Left renal cortex interstitium (tissue), 4 donors: ENCODE results near the gene NRL. TPM values are rescaled to one million over a fixed set of nuclear protein-coding genes. Genes with fewer than 3 reads are reported as not detected.

Experiments
- DNase-seq, 4 donors: peaks; one replicate each; pipeline ENCODE4 v3.0.0-alpha.2; 2013; ENCODE audit warnings: low read depth in 4 of 4, low spot score in 2 of 4, missing footprints in 1 of 4
- polyA plus RNA-seq, 4 donors: library from polyadenylated mRNA; unstranded; fragments of 120-200 nt; gene quantifications; one replicate each; pipeline ENCODE4 v1.2.1, GENCODE V29; 2013; ENCODE audit not compliant: insufficient read length in 4 of 4

Gene NRL
- polyA plus RNA-seq, 4 donors = 2.2 to 5.2 (median 3.0) TPM

DNA sequence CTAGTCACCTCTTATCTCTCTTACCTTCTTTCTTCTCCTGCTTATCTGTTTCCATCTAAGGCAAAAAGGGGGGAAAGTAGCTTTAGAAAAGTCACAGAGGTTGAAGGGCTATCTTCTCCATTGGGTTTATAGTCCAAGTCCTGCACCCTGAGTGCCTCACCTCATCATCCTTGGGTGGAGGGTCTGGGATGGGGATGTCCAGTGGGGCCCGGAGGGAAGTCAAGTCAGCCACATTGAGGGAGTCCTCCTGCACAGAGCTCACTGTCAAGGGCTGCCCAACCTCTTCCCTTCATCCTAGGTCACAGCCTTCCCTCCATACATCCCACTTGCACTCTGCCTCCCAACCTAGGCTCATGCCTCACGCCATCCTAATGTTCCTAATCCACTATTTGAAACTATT, 30.5 kb upstream of the NRL start:
- no peak for DNase-seq

DNA sequence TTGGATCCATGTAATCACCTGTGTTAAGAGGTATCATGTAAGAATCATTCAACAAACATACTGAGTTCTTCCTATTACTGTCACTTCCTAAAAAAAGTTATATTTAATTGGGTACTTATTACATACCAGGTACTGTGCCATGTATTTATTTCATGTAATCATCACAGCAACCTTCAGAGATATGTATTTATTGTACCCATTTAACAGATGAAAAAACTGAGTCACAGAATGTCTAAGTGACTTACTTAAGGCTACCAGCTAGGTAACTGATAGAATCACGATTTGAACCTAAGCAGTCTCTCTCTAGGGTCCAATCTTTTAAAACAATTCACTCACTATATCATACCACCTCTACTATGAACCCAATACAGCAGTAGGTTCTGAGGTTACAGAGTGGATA, 29.7 kb upstream of the NRL start:
- no peak for DNase-seq

DNA sequence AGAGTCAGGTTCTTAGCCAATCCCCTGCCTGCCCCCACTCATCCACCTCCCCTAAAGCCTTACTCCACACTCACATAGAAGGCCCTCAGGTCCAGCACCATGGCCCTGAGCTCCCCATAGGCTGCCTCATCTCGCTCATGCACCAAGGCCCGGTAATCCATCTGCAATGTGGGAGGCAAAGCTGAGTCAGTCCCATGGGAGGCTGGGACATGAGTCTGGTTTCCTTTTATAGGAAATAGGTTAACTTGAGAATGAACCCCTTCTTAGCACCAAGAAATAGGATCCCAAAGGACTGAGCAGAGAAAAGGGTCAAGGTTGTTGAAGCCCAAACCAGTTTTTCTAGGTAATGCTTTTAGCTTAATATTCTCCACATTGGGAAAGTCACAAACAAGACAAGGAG, 28.8 kb upstream of the NRL start:
- DNase-seq = no peak

DNA sequence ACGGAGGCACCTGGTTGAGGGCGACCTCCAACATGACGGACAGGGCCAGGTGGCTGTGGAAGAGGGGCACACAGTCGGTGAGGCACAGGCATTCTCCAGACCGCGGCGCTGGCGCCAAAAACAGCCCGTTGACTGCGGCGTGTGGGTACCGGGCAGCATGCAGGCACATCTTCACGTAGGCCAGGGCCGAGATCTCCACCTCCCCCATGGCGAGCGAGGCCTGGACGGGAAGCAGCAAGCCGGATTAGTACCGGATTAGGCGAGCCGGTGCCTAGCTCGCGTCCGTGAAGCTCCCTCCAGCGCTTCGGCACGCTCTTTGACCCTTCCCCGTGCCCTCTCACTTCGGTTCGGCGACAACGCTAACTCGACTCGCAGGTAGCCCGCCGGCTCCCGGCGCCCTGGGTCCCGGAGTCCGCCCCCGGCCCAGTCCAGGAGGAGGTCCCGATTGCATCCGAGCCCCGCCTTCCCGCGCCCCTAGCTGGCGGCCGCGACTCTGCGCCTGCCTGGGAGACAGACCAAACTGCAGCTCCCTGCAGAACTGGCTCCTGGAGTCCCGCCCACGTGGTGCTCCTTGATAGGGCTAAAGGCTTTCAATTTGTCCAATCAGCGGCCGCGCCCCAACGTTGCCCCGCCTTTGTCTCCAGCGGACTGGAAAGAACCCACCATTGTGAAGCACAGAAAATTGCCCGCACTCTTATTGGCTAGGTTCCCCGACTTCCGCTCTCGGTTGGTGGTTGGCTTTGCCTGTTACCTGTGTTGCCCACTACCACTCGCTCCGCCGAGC, 26.5 kb upstream of the NRL start, which contains the start of gene EMC9:
TSS of gene EMC9 (minus strand) at position 495 of the 784 bp plus-strand sequence. CDS start at position 208, 287 bp downstream.
- peak; percentile 98 to 100 (median 99) for DNase-seq

DNA sequence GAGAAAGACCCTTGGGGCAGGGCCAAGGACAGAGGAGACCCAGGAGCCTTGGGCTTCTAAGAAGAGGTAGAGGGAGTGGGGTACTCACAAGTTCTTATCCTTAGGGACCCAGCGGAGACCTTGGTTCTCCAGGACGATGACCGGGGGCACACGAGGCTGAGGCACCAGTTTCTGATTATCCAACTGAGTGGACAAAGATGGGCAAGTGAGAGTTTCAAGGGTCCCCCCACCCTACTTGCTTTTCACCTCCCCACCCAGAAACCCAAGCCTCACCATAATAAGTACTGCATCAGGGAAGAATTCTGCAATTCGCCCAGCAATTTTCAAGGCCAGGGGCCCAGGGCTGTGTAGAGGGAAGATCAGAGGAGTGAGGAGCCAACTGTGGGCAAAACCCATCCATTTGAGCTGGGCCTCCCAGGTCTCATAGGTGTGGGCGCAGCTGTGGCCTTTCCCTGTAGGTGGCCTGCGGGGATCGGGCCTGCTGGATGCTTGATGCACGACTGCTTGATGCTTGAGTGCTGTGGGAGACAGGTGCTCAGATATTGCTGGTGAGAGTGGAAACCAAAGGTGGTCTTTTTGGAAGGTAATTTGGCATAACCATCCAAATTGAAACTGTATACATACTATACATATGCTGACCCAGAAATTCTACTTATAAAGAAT, 24.7 kb upstream of the NRL start:
- DNase-seq = no peak

DNA sequence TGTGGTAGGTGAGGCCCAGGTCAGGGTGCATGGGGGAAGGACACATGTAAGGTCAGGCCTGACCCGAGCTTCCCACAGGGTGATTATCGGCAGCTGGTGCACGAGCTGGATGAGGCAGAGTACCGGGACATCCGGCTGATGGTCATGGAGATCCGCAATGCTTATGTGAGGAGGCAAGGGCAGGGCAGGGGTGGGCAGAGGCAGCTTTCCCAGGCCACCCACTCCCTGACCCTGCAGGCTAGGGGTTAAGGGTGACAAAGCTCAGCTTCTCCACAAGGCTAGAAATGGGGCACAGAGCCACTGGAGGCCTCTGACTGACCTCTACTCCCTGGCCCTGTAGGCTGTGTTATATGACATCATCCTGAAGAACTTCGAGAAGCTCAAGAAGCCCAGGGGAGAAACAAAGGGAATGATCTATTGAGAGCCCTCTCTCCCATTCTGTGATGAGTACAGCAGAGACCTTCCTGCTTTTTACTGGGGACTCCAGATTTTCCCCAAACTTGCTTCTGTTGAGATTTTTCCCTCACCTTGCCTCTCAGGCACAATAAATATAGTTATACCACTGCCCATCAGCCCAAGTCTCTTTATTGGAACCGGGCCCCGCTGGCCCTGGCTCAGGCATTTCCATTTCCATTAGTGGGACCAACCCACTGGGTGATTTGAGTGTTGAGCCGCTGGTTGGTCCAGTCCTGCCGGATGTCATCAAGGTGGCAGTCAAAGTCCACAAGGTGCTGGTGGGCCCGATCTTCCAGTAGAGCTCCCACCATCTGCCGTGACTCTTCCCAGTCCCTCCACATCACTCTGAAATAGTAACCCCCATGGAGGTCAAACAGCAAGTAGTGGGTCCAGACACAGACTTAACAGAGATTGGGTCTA, 23.9 kb upstream of the NRL start:
- DNase-seq = no peak

DNA sequence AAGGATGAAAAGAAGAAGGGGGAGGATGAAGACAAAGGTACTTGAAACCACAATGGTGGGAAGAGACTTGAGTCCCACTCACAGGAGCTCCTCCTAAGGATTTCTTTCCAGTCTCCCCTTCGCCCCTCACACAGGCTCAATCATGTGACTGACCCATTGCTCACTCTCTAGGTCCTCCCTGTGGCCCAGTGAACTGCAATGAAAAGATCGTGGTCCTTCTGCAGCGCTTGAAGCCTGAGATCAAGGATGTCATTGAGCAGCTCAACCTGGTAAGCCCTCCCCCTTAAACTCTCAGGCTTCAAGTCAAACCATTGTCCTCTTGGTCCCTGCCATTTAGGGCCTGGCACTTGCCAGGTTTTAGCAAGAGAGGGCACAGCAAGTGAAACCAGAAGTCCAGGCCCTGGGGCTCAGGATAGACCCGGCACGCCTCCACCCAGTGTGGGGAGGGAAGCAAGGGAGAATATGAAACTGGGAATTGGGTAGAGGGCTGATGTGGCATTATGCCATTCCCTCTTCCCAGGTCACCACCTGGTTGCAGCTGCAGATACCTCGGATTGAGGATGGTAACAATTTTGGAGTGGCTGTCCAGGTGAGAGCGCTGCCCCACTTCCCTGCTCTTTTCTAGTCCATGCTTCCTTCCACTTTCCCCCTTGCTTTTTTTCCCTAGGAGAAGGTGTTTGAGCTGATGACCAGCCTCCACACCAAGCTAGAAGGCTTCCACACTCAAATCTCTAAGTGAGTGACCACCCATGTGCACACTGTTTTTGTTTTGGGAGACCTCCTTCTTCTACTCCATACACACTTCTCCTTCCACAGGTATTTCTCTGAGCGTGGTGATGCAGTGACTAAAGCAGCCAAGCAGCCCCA, 23.0 kb upstream of the NRL start:
- DNase-seq = no peak

DNA sequence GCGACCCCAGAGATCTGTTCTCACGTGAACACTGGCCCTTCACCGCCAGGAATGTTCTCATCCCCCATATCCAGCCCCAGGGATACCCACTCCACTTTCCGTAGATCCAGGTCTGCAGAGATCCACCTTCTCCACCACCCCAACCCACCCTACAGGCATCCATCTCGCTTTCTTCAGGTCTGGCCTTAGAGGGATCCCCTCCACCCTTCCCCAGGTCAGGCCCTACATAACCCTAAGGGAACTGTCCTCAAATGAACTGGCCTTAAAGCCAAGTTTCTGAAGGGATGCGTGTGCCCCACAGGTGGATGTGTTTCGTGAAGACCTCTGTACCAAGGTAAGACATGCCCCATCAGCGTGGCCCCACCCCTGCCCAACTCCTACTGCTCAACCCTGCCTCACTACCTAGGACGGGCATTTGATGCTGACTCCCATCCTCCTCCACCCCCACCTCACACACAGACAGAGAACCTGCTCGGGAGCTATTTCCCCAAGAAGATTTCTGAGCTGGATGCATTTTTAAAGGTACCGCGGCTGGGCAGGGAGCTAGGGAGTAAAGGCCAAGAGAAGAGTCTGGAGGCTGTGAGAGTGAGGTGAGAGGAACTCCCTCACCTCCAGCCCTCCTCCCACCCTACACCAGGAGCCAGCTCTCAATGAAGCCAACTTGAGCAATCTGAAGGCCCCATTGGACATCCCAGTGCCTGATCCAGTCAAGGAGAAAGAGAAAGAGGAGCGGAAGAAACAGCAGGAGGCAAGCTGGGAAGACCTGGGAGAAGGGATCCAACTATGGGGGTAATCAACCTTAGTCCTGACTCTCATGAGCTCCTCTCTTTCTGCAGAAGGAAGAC, 22.2 kb upstream of the NRL start:
- DNase-seq = no peak

DNA sequence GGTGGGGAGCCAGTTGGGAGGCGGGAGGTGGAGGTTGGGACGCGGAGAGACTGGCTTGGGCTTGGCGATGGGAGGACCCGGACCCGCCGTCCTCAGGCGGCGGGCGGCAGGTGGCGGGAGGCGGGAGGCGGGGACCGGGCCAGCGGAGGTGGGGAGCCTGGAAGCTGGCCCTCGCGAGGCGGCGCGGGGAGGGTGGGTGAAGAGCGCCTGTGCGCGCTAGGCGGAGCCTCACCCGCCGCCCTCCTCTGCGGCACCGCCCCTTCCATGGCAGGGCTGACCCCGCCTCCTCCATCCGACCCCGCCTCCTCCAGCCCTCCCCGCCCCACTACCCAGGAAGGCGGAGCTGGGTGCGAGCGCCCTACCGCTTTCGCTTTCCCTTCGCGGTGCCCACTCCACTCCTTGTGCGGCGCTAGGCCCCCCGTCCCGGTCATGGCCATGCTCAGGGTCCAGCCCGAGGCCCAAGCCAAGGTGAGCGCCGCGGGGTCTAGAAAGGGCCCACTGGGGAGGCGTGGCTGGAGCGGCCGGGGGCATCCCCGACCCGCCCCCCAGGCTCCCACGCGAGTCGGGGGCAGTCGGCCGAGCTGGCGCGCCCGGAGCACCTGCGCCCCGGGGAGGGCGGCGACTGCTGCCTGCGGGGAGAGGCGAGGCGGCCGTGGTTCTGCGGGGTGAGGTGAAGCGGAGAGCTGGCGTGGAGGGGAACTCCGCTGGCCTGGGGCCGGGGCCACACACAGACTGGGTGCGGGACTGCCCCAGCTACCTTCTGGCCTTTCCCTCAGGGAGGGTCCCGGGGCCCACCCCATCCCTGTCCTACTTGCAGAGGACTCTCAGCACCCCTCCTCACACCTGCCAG, 21.3 kb upstream of the NRL start, which contains the start of gene PSME1:
TSS of gene PSME1 (plus strand) at position 361 of the 850 bp plus-strand sequence. CDS start at position 430, 69 bp downstream.
- DNase-seq = peak; percentile 62 to 83 (median 74)

DNA sequence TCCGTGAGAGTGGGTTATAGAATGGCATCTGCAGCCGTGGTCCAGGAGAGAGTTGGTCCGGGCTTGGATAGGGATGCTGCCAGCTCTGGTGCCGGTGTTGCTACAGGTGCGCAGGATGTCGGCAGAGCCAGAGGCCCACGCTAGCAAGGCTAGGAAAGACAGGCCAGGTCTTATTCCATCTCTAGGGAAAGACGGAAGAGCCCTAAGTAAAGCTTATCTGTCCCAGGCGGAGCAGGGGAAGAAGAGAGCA, 20.8 kb upstream of the NRL start:
- no peak for DNase-seq

DNA sequence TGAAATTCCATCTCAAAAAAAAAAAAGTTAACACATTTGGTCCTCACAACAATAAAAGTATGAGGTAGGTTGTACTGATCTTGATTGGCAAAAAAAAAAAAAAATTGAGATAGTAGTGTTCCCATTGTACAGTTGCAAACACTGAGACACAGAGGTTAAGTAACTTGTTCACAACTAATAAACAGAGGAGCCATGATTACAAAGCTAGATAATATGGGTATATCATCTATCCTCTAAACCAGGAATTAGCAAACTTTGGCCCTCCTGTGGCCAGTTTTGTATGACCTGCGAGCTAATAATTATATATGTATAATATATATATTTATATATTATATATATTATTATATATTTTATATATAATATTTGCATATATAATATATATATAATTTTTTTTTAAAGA, 19.0 kb upstream of the NRL start:
- no peak for DNase-seq

DNA sequence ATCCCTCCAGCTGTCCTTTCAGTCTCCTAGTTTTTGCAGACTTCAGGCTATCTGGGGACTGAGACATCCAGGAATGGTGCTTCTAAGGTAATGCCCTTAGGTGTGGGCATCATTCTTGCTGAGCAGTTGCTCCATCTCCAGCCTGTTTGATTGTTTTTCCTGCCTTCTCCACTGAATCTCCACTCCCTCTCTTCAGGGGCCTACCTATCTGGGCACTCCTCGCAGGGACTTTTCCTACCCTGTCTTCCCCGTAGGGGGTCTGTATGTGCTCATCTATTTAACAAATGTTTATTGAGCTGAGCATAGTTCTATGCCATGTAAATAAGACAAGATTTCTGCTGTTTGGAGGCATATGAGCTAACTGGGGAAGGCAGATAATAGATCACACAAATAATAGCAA, 18.2 kb upstream of the NRL start:
- no peak for DNase-seq

DNA sequence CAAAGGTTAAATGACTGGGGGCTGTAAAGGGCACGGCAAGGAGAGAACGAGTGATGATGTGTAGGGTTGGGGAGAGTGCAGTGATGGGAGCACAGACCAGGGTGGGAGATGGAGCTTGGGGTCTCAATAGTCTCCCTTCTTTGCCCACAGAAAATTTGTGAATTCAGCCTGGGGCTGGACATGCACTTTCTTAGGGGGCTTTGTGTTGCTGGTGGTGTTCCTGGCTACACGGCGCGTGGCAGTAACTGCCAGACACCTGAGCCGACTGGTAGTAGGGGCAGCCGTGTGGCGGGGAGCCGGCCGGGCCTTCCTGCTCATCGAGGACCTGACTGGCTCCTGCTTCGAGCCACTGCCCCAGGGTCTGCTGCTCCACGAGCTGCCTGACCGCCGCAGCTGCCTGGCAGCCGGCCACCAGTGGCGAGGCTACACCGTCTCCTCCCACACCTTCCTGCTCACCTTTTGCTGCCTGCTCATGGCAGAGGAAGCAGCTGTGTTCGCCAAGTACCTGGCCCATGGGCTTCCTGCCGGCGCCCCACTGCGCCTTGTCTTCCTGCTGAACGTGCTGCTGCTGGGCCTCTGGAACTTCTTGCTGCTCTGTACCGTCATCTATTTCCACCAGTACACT, 17.4 kb upstream of the NRL start:
- DNase-seq = no peak

DNA sequence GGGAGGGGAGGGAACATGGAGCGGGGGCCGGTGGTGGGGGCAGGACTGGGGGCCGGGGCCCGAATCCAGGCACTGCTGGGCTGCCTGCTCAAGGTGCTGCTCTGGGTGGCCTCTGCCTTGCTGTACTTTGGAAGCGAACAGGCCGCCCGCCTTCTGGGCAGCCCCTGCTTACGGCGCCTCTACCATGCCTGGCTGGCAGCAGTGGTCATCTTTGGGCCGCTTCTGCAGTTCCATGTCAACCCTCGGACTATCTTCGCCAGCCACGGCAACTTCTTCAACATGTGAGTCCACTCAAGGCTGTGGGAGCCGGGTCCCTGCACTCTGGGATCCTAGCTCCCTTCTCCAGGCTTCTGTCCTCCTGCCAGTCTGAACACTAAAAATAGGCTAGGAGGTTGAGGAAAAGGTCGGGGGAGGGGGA, 16.8 kb upstream of the NRL start:
- no peak for DNase-seq

DNA sequence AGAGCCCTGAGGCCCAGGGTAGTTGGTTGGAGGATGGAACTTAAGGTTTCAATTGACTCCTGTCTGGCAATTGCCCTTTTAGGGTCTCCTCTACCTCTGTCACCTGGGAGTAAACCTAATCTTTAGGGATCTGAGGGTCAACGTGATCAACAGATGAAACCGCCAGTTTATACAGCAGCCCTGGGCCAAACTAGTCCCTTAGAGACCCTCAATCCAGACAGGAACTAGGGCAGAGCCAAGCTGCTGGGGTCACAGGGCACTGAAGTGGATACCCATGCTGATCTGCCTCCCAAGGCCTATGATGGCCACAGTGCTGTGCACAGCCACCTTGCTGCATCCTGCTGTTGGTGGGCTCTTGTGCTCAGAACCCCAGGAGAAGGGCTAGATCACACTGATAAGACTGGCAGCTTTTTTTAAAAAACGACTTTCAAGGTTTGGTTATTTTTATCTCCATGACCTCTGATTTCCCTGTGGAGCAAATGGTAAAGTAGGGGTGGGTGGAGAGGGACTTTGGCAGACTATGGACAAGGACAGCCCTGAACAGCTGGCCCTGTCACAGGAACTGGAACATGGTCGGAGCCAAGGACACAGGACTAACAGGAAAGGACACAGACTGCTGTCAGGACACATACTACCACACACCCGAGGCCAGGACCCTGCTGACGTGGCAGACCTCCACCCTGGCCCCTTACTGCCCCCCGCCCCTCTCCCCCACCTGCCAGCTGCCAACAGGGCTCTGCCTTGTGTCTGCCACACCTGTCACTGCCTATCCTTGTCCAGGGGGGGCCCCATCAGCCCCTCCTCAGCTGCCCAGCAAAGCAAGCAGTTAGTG, 16.2 kb upstream of the NRL start:
- no peak for DNase-seq

DNA sequence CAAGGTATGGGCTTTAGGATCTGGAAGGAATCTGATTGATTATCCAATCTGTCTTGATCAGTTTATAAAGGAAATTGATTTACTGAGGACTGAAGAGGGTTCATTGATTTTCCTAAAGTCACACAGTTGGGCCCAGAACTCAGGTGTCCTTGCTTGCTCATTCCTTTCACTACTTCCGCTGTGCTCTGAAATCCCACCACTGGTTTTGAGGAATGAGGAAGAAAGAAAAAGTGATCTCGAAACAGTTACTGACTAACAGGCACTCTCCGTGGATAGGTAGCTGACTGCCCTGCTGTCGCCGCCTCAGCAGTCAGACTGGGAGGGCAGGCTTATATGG, 15.6 kb upstream of the NRL start, which contains the start of gene FITM1:
TSS of gene FITM1 (plus strand) at position 280 of the 337 bp plus-strand sequence. CDS start 905 bp downstream, outside the sequence.
- no peak for DNase-seq

DNA sequence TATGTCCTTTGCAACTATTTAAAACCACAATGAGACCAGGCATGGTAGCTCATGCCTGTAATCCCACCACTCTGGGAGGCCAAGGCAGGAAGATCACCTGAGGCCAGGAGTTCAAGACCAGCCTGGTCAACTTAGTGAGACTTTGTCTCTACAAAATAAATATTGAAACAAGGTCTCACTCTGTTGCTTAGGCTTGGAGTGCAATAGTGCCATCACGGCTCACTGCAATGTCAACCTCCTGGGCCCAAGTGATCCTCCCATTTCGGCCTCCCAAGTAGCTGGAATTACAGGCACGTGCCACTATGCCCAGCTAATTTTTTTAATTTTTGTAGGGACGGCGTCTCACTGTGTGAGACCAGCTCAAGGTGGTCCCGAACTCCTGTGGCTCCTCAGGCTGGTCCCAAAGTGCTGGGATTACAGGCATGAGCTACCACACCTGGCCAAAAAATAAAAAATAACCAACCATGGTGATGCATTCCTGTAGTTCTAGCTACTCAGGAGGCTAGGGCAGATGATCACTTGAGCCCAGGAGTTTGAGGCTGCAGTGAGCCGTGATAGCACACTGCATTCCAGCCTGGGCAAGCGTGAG, 14.8 kb upstream of the NRL start:
- DNase-seq = no peak
